GM21526 (cell line): ENCODE results near the gene SMG7.

Experiments
- ATAC-seq: cut with Tn5 transposase; IDR thresholded peaks from one replicate; pipeline ENCODE4 v1.9.1; 2021; ENCODE audit warnings: moderate library complexity; ENCODE audit not compliant: unreplicated experiment, low FRiP score

The SMG7 gene

DNA sequence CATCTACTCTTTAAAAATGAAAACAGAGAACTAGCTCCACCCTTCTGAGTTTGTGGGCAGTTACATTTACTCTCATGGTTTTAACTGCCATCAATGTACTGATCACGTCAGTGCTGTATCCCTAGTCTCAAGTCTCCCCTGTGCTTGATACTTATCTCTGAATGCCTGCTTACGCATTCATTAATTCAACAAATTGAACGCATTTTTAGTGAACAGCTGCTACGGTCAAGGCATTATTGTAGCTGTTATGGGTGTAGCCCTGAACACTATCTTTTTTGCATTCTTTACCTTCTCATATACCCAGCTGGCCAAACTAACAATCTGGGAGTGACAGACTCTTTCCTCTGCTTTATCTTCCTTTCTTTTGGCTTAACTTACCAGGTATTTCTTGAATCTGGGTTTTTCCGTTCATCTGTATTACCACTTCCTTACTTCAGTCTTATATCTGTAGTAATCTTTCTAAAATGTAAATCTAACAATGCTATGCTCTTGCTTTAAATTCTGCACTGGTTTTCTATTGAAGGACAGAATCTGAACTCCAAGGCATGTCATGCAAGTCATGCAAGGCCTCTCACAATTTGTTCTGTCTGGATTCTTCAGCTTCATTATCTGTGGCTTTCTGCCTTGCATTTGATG is 33.3 kb downstream of the SMG7 start:
- no peak for ATAC-seq

DNA sequence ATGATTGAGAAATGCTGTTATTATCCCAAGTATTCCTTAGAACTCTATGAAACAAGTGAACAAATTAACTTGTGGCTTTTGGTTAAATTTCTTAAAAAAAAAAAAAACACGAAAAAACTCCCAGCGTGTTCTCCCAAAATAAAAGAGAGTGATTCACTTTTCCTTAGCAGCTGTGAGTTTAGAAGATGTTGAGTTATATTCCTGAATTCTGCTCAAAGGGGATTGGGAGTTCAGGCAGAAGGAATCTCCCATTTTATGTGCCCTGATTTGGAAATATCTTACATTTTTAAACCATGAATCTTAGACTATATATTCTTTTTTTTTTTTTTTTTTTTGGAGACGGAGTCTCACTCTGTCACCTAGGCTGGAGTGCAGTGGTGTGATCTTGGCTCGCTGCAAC is 34.3 kb downstream of the SMG7 start:
- ATAC-seq = no peak

DNA sequence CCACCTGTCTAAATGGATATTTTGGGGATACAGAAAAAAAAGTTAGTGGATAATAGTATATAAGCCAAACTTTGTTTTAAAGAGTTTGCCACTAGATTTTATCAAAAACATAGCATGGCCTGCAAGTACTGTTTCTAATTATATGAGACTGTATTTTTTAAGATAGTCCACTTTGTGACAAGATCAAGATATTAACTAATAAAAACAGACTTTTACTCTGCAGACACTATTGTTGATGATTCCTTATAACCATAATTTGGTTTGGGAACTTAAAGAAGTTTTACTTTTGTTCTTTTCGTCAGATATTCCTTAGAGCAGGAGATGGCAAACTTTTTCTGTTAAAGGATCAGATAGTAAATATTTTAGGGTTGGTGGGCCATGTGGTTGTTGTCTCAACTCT is 36.4 kb downstream of the SMG7 start:
- ATAC-seq = no peak

- ATAC-seq = no peak
Measured at GRCh38 chr1:183512450-183512849, 40.2 kb downstream of the SMG7 start.

- ATAC-seq = no peak
Measured at GRCh38 chr1:183514235-183514634, 41.9 kb downstream of the SMG7 start.

- ATAC-seq = no peak
Measured at GRCh38 chr1:183515002-183515689, 42.8 kb downstream of the SMG7 start.

DNA sequence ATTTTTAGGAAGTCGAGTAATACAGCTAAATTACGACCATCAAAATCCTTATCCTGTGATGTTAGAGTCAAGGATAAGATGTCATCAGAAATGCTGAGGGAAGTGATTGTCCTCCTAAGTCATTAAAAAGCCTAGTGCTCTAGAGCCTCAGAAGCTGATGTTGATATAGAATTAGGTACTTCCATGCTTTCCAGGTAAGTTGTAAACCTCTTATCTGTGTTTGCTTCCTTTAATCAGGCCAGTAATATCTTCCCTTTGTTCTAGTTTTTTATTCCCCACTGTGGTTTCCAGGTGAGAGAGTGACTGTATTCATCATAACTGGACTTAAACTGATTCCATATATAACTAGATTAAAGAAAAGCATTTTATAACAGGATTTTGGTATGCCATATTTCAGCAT is 44.4 kb downstream of the SMG7 start:
- ATAC-seq = no peak

- ATAC-seq = no peak
Measured at GRCh38 chr1:183517401-183517800, 45.1 kb downstream of the SMG7 start.

GRCh38 chr1:183520379-183520778 is 48.1 kb downstream of the SMG7 start:
- ATAC-seq = no peak

GRCh38 chr1:183522104-183522503 is 49.8 kb downstream of the SMG7 start:
- no peak for ATAC-seq

DNA sequence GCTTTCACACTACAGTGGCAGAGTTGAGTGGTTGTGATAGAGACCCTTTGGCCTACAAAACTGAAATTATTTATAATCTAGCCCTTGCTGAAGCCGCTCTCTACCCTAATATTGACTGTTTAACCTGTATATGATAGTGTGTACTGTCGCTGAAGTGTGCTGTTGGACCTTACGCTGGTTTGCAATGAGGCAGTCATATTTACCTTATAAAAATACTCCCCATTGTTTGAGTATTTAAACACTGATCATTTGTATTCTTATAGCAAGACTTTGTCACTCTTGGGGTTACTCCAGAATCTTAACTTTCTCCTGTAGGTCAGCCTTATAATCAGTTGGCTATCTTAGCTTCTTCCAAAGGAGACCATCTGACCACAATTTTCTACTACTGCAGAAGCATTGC is 56.3 kb downstream of the SMG7 start:
- no peak for ATAC-seq

GRCh38 chr1:183533617-183534174 is 61.4 kb downstream of the SMG7 start:
- no peak for ATAC-seq

DNA sequence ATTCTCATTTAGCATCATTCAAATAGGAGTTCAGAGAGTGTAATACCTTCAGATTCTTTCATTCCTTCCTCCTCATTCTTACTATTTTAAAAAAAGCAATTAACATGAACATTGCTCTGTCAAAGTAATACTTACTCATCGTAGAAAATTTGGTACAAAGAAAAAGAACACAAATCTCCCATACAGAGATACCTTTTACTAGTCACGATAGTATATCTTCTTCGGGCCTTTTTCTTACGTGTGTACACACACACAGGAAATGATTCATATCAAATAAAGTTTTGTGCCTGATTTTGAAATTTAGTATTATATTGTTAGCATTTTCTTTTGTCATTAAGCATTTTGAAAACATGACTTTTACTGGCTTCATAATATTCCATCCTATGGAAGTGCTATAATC is 65.1 kb downstream of the SMG7 start:
- no peak for ATAC-seq

DNA sequence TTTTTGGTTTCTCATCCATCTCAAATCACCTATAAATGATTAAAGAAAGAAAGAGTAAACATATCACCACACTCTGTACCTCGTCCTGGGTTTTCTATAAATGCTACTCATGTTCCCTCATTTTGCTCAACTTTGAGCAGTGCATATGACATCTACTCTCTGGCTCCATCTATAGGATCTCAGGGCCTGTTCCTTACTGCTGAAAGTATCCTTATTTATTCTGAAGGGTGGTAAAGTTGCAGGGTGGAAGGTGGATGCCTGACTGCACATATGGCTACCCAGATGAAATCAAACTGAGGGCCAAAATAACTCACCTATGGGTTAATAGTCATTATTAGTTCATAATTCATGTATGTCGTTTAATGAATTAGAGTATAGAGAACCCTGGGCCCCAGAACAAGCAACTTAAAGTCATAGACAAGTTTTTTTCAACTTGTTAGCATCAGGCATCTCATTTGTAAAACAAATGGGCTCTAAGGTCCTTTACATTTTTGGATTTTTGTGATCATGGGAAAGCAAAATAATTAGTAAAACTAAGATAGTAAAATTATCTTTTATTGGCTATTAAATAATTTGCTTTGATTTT is 71.4 kb downstream of the SMG7 start:
- no peak for ATAC-seq

GRCh38 chr1:183544598-183545297 is 72.4 kb downstream of the SMG7 start:
- ATAC-seq = no peak

DNA sequence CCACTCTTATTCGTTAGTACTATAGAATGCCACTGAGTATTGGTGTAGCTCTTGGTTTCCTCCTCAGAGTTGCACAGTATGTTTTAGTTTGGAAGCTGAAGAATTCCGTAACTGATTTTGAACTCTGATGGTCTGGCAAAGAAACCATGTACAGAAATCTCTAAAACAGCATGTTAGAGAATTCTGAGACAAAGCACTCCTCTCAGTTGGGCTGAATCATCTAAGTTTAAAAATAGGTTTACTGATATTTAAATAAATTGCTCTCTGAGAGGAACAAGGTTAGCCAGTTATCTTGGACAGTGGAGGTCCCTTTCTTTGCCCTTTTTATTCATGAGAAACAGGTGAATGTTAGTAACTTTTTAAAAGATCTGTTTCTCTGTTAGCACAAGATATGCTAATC is 74.1 kb downstream of the SMG7 start:
- ATAC-seq = no peak

DNA sequence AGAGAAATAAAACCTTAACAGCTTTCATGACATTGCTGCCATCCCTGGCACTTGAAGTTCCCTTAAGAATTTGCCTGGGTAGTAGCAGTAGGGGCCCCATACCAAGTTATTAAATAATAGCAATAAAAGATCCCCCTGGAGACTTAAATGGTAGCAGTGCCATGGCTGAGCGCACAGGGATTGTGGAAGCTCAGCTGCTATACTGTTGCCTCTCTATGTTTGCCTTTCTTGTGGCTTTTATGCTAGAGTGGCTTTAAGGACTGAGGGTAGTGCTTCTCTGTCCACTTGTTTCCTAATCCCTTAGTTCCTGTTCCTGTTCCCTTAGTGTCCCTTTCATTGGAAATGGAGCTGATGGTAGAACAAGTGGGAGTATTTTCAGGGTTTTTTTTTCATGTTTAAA is 75.8 kb downstream of the SMG7 start:
- no peak for ATAC-seq

- ATAC-seq = no peak
Measured at GRCh38 chr1:183550915-183551314, 78.6 kb downstream of the SMG7 start.

DNA sequence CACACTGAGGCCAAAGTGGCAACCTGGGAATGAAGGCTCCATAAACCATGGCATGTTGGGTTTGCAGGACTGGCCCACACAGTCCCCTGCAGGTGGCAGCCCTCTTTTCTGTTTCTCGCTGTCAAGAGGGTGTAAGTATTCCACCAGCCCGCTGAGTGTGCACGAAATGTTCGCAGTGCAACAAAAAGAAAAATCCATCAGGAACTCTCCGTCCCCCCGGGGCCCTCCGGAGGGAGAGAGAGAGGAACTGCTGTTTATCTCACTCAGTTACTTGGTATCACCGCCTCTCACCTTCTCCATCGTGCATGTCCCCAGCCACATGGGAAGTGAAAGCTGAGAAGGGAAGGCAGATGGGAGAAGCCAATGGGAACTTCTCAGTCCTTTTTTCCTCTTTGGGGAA is 79.6 kb downstream of the SMG7 start:
- ATAC-seq = no peak

DNA sequence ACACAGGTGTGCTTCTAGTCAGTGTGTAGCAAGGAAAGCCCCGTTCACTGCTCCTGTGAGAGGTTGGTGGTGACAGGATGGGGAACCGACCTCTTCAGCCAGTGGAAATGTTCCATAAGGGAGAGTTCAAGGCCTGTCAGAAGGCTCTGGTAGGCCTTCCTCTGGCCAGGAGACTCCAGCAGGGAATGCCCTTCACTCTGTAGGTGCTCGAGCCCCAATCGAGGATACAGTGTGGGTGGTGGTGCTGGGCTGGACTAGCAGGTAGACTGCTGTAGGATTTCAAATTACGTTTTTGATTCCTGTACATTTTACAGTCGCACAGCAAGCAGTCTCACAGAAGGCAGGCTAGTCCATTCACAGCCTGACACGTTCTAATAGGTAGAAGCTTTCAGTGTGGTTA is 80.1 kb downstream of the SMG7 start:
- ATAC-seq = no peak

DNA sequence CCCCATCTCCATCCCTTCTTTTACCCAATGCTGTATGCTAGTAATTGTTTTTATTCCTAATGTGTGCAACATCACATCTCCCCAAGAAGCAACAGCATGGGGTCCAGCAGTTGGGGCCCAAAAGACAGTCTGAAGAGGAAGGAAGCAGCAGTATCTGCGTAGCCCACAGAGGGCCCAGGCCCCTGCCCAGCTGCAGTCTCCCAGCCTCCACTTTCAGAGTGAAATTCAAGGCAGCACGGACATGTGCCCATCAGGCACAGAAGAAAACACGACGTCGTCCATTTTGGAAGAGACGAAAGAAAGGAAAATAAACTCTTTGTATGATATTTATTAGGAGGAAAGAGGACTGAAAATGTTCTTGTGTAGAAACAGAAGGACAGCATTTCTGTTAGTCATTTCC is 80.6 kb downstream of the SMG7 start:
- no peak for ATAC-seq
